PC-3 (cell line): ENCODE data around the gene TBXAS1. TPM values are rescaled to one million over a fixed set of nuclear protein-coding genes. Genes with fewer than 3 reads are reported as not detected.
A peak's percentile ranks its signal among the peaks of the same experiment; 100 is the strongest.

Source experiments
- ATAC-seq: fragments of 200-7000 bp; cut with Tn5 transposase; 2 replicates; pipeline ENCODE4 v1.9.1; 2020; ENCODE audit warnings: mild to moderate bottlenecking, moderate library complexity
- BruUV-seq: library from RNA; stranded (reverse); fragments of 400-500 nt; replicated peaks from 2 replicates; lab custom pipeline; 2021; lab: Mats Ljungman, UMichigan
- CTCF ChIA-PET: fragments of 300-600 bp; sonication (Branson Sonifier 250); formaldehyde crosslinking; loops from one replicate; lab custom pipeline; 2022; ENCODE audit warnings: antibody characterized with exemption; lab: Charles Lee
- POLR2A ChIA-PET: fragments of 300-600 bp; sonication (Branson Sonifier 250); formaldehyde crosslinking; loops from one replicate; lab custom pipeline; 2022; ENCODE audit warnings: antibody characterized with exemption; ENCODE audit not compliant: unreplicated experiment; lab: Charles Lee
- DNase-seq: peaks from one replicate; pipeline ENCODE4 v3.0.0-alpha.2; 2015
- H2AFZ ChIP-seq: fragments of 300-600 bp; sonication (generic); 2 replicates; pipeline ENCODE4 v1.6.0; 2016; ENCODE audit warnings: antibody characterized with exemption, low read length
- H3F3A ChIP-seq: fragments of 300-600 bp; sonication (generic); one replicate; pipeline ENCODE4 v1.6.0; 2017; ENCODE audit warnings: antibody characterized with exemption, low read length, control low read depth, mild to moderate bottlenecking; ENCODE audit not compliant: unreplicated experiment
- H3K27ac ChIP-seq: fragments of 300-600 bp; sonication (generic); 2 replicates; pipeline ENCODE4 v1.5.1; 2016; ENCODE audit warnings: mild to moderate bottlenecking, low read length
- H3K27me3 ChIP-seq: fragments of 300-600 bp; sonication (generic); 2 replicates; pipeline ENCODE4 v1.6.1; 2016; ENCODE audit warnings: low read length, mixed read lengths
- H3K36me3 ChIP-seq: fragments of 300-600 bp; sonication (generic); 2 replicates; pipeline ENCODE4 v1.6.1; 2016; ENCODE audit warnings: low read depth, mixed run types, low read length, mixed read lengths
- H3K4me1 ChIP-seq: fragments of 300-600 bp; sonication (generic); 2 replicates; pipeline ENCODE4 v1.5.1; 2016; ENCODE audit warnings: low read length; ENCODE audit not compliant: insufficient read depth
- H3K4me2 ChIP-seq: fragments of 300-600 bp; sonication (generic); 2 replicates; pipeline ENCODE4 v1.6.0; 2016; ENCODE audit warnings: low read length
- H3K4me3 ChIP-seq: fragments of 300-600 bp; sonication (generic); 2 replicates; pipeline ENCODE4 v1.5.1; 2016; ENCODE audit warnings: mild to moderate bottlenecking, low read length, mixed read lengths
- H3K79me2 ChIP-seq: fragments of 300-600 bp; sonication (generic); 2 replicates; pipeline ENCODE4 v1.6.1; 2017; ENCODE audit warnings: low read length, mixed read lengths
- H3K9ac ChIP-seq: fragments of 300-600 bp; sonication (generic); 2 replicates; pipeline ENCODE4 v1.6.0; 2016; ENCODE audit warnings: mild to moderate bottlenecking, low read length
- H3K9me2 ChIP-seq: fragments of 300-600 bp; sonication (generic); replicated peaks from 2 replicates; pipeline ENCODE4 v1.6.1; 2016; ENCODE audit warnings: mixed run types, low read length, mixed read lengths
- H3K9me3 ChIP-seq: fragments of 300-600 bp; sonication (generic); 2 replicates; pipeline ENCODE4 v1.6.1; 2016; ENCODE audit warnings: low read length, mixed read lengths
- H4K20me1 ChIP-seq: fragments of 300-600 bp; sonication (generic); 2 replicates; pipeline ENCODE4 v1.6.1; 2016; ENCODE audit warnings: low read length, mixed read lengths
- EZH2 ChIP-seq: fragments of 300-600 bp; sonication (generic); IDR thresholded peaks from one replicate; pipeline ENCODE4 v1.6.1; 2017; ENCODE audit warnings: antibody characterized with exemption, mild to moderate bottlenecking, low read length; ENCODE audit not compliant: unreplicated experiment
- EZH2phosphoT487 ChIP-seq: fragments of 300-600 bp; sonication (generic); IDR thresholded peaks from 2 replicates; pipeline ENCODE4 v1.6.1; 2018; ENCODE audit warnings: mild to moderate bottlenecking, antibody characterized with exemption, low read length, borderline replicate concordance
- intact Hi-C: fragments of 100-400 bp; cut with micrococcal nuclease; formaldehyde crosslinking; loops from 2 replicates; pipeline ENCODE4 v1.9.0; 2023
- total RNA-seq: library from RNA; depleted of rRNA; stranded (reverse); fragments of >200 nt; gene quantifications from 2 replicates; pipeline ENCODE4 v1.2.3, GENCODE V29; 2014
- TF ChIP-seq, protein P1 (sequence below): fragments of 300-600 bp; sonication (generic); conservative IDR thresholded peaks from 2 replicates; pipeline ENCODE4 v1.5.1; 2017; ENCODE audit warnings: antibody characterized with exemption, low read depth, mild to moderate bottlenecking, low read length

TBXAS1 gene
- total RNA-seq, 1 experiment from 2014 or later = 21.8 TPM

DNA sequence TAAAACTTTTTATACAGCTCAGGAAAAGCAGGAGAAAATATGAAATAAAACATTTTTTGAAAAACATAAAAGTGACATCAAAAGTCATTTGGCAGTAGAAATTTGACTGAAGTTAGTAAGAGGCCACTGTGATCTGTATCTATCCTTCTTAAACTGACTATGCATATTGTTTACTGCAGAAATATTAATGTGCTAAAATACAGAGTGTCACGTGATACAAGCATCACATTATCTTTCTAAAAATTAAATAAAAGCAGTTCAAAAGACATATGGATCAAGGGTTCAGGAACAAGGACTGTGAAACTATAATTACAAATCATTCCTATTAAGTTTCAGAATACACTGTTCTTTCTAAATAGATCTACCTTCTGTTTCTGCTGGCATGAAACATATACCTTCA, 200.0 kb downstream of the TBXAS1 start:
- H3K4me2 ChIP-seq = no peak overlapping the region
- H3K27ac ChIP-seq = no peak overlapping the region
- no peaks in the 10 kb centered on the region for H3K9me3 ChIP-seq
- no peak overlapping the region for H2AFZ ChIP-seq
- H4K20me1 ChIP-seq = no peaks in the 10 kb centered on the region
- H3K27me3 ChIP-seq = no peaks in the 10 kb centered on the region
- no peak for DNase-seq
- BruUV-seq = no TSS peak
- TF ChIP-seq, protein P1, sequence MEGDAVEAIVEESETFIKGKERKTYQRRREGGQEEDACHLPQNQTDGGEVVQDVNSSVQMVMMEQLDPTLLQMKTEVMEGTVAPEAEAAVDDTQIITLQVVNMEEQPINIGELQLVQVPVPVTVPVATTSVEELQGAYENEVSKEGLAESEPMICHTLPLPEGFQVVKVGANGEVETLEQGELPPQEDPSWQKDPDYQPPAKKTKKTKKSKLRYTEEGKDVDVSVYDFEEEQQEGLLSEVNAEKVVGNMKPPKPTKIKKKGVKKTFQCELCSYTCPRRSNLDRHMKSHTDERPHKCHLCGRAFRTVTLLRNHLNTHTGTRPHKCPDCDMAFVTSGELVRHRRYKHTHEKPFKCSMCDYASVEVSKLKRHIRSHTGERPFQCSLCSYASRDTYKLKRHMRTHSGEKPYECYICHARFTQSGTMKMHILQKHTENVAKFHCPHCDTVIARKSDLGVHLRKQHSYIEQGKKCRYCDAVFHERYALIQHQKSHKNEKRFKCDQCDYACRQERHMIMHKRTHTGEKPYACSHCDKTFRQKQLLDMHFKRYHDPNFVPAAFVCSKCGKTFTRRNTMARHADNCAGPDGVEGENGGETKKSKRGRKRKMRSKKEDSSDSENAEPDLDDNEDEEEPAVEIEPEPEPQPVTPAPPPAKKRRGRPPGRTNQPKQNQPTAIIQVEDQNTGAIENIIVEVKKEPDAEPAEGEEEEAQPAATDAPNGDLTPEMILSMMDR = no peak
- no peak for TF ChIP-seq EZH2
- TF ChIP-seq EZH2phosphoT487 = no peak
- ATAC-seq = no peak
- intact Hi-C loops = no loop called here
- POLR2A ChIA-PET = no interaction called here
- no peaks in the 10 kb centered on the region for H3K9me2 ChIP-seq
- no peaks in the 10 kb centered on the region for H3F3A ChIP-seq
- no peaks in the 10 kb centered on the region for H3K79me2 ChIP-seq
- CTCF ChIA-PET = no interaction called here
- no peak overlapping the region for H3K9ac ChIP-seq
- peaks cover 4% of the 10 kb centered on the region for H3K36me3 ChIP-seq
- H3K4me1 ChIP-seq = peaks cover 16% of the 10 kb centered on the region
- H3K4me3 ChIP-seq = no peak overlapping the region

DNA sequence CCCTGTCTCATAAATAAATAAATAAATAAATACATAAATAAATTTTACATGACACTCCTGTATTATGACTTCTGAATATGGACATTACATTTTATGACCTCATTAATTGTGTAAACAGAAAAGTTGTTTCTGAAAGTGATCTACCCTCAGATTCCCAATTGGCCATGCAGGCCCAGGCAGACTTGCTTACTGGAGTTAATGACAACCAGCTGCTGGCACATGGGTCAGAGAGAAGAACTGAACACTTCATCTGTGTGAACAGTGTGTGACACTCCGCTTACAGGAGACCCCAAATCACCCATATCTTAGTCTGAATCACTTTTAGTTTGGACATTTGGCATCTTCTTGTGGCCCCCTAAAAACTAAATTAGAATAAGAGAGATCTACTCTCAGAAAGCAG, 202.3 kb downstream of the TBXAS1 start:
- intact Hi-C loops = no loop called here
- no peaks in the 10 kb centered on the region for H4K20me1 ChIP-seq
- POLR2A ChIA-PET = no interaction called here
- H3K36me3 ChIP-seq = peaks cover 5% of the 10 kb centered on the region
- no TSS peak for BruUV-seq
- H3K9me3 ChIP-seq = no peaks in the 10 kb centered on the region
- no peaks in the 10 kb centered on the region for H3K79me2 ChIP-seq
- no peak for TF ChIP-seq EZH2phosphoT487
- TF ChIP-seq EZH2 = no peak
- TF ChIP-seq, protein P1 = no peak
- no peaks in the 10 kb centered on the region for H3K9me2 ChIP-seq
- H3F3A ChIP-seq = no peaks in the 10 kb centered on the region
- H3K4me2 ChIP-seq = no peak overlapping the region
- no peak overlapping the region for H3K9ac ChIP-seq
- peaks cover 29% of the 10 kb centered on the region for H3K4me1 ChIP-seq
- no peak overlapping the region for H3K4me3 ChIP-seq
- DNase-seq (no peak), ATAC-seq (no peak)
- CTCF ChIA-PET = no interaction called here
- no peak overlapping the region for H2AFZ ChIP-seq
- no peak overlapping the region for H3K27ac ChIP-seq
- H3K27me3 ChIP-seq = no peaks in the 10 kb centered on the region

DNA sequence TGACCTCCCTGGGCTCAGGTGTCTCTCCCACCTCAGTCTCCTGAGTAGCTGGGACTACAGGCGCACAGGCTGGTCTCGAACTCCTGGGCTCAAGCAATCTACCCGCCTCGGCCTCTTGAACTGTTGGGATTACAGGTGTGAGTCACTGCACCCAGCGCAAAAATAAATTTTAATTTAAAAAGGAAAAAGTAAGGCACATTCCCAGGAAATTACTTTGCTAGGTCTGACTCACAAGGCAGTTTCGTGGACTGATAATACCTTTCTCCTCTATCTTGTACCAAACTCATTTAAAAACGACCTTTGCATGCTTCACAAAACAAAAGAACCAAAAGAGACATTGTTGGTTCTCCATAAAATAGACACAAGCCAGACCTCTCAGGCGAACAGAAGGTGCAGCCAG, 204.0 kb downstream of the TBXAS1 start:
- Histone ChIP-seq H3K4me2 (peak overlapping the region; percentile 16; the same call in 1 of the 2 replicates), H2AFZ (no peak overlapping the region), H3K79me2 (no peaks in the 10 kb centered on the region), H3F3A (no peaks in the 10 kb centered on the region), H3K9me2 (no peaks in the 10 kb centered on the region), H3K27ac (peak overlapping the region; percentile 66), H3K4me3 (no peak overlapping the region), H3K4me1 (peaks cover 33% of the 10 kb centered on the region), H3K9ac (no peak overlapping the region), H3K27me3 (no peaks in the 10 kb centered on the region), H3K9me3 (no peaks in the 10 kb centered on the region), H4K20me1 (no peaks in the 10 kb centered on the region), H3K36me3 (peaks cover 5% of the 10 kb centered on the region)
- TF ChIP-seq EZH2phosphoT487 = no peak
- no peak for TF ChIP-seq EZH2
- TF ChIP-seq, protein P1 = no peak
- intact Hi-C loops = no loop called here
- ChIA-PET POLR2A (no interaction called here), CTCF (no interaction called here)
- ATAC-seq (peak; percentile 51), DNase-seq (peak; percentile 71)
- BruUV-seq = no TSS peak
